ENCODE measurements around the gene KRTAP3-2. TPM values are rescaled to one million over a fixed set of nuclear protein-coding genes. Genes with fewer than 3 reads are reported as not detected.
A peak's percentile ranks its signal among the peaks of the same experiment; 100 is the strongest.

Gene KRTAP3-2
- total RNA-seq, 1 experiment from 2014 or later = not detected

DNA sequence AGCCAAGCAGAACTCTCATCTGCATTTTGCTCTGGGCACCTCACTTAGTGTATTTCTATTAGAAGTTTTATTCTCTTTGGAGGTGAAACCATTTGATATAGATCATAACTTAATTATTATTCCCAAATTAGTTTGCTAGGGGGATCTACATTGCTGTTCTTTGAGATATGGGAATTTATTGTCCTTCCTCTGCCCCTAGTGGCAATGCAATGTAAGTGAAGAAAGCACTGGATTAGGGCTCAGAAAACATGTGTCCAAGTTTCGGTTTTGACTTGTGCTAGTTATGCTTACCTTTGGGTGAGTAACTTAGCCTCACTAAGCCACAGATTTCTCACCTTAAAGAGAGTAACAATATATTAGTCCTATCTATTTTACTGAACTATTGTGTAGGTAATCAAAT is 35.9 kb downstream of the KRTAP3-2 start:
- DNase-seq (ENCODE audit: low read depth) = peak; percentile 38

GRCh38 chr17:40962059-40962561 is 37.6 kb downstream of the KRTAP3-2 start:
- no peak for DNase-seq (ENCODE audit: low read depth)

DNA sequence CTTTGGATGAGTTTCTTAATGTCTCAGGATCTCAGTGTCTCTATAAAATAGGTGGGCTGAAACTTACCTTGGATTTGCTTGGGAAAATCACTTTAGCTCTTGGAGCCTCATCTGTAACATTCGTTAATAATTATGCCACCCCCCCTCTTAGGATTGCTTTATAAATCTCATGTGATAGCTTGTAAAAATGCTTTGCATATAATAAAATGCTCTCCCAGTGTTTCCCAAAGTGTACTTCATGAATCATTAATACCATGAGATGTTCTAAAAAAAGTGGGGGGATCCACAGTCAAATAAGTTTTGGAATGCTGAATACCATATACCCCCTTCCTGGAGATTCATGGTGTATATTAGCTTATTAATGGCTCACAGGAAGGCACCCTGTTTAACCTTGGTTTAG is 38.1 kb downstream of the KRTAP3-2 start:
- DNase-seq (ENCODE audit: low read depth) = no peak

DNA sequence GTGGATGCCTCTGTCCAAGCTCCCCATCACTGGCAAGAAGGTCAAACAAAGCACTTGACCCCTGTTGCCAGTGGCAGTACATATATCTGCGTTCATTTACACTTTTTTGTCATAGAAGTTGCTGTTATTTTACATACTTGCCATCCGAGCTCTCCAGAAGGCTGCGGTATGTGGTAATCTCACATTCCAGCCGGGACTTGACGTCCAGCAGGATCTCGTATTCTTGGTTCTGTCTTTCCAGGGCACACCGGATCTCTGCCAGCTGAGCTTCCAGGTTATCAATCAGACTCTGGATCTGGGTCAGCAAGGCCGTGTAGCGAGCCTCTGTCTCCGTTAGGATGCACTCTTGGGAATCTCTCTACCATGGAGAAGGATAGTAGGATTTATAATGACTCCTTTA is 39.6 kb downstream of the KRTAP3-2 start:
- DNase-seq (ENCODE audit: low read depth) = no peak

DNA sequence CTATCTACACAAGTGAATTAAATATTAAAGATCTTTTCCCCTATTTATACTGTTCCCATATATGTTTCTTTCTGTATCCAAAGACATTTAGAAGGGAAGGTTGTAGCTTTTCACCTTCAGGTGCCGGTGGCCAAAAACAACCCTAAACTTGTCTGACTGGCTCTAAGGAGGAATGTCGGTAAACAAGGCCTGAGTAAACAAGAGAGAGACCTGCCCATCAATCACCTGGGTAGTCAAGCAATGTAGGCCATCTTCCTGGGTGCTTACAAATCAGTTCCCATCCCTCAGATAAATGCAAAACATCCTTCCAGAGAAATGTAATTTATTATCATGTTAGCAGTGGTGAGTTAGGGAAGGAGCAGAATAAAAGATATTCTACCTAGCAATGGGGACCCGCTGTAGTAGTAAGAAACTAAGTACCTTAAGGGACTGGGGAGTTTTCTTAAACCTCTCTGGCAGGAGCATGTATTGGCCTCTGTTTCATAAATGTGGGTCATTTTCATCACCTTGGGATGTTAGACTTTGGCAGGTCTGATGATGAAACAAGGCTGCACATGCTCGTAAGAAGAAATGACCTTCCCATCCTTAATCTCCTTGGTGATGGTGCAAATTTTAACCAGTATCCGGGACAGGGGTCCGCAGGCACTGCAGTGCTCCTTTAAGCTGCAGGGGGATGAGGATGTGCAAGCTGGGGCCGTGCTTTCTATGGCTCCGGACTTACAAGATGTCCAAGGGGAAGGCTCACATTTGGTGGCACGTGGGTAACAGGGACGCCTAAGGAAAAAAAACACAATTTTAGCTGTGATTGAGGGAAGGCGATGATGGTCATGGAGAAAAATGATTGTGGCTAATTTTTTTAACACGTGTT is 41.4 kb downstream of the KRTAP3-2 start:
- DNase-seq (ENCODE audit: low read depth) = no peak

DNA sequence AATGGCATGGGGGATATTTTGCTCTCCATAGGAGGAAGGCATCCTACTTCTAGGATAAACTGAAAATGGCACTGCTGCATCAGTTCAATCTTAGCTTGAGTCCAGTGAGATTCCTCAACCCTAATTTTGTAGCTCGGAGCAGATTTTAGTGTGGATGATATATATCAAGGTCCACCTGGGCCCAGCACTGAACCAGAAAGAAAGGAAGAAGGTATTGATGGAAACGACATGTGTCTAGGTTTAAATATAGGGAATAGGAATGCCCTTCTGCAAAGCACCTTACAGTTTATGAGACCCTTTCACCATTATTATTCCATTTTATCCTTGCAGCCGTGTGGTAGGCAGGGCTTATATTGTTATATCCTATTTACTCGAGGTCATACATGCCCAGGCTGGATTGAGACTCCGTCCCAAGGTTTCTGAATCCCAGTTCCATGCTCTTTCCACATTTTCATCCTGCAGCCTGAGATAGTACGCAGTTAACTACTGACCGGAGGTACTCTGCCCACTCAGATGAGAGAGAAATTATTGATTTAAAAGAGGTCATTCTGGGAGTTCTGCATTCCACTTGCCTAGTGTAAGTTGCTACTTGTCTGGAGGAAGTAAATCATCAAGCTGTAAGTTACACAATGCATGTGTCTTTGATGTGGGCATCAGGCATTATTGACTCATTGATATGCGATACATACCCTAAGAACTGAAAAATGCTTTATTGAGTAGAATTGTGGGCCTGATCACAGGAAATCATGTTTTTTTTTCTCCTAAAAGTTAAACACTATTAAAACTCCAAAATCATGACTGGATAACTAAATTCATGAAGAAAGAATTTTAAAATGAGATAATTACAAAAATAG is 43.1 kb downstream of the KRTAP3-2 start:
- DNase-seq (ENCODE audit: low read depth) = peak; percentile 82

DNA sequence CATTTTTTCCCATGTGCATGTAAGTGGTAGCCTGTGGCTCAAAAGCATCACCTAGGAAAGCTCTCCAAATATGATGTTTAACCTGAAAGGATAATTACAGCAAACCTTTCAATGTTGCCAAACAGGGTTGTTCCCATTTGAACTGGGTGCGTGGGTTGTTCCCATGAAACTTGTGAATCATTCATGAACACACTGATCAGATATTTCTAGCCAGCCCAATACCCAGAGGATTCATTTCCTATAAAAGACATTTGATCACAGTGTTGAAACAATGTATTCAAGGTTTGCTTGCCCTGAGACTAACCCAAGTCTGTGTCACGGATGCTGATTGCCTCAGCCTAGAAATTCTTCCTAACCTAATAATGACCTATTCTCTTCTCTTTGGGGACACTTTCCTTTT is 45.8 kb downstream of the KRTAP3-2 start:
- DNase-seq (ENCODE audit: low read depth) = peak; percentile 54

DNA sequence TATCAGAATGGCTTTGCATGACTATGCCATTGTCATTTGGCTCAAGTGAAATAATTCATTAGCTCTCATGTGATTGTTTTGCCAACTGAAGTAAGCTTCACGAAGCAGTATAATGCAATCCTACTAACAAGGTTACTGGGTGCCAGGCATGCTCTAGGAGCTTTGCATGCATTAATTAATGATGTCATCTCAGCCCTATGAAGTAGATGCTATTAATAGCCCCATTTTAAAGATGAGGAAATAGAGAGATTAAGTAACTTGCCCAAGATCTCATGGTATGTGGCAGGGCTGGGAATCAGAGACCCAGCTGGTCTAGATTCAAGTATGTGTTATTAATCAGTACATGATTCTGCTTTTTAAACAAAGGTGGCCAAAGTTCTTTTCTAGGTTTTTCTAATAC is 47.0 kb downstream of the KRTAP3-2 start:
- no peak for DNase-seq (ENCODE audit: low read depth)

GRCh38 chr17:40952154-40952553 is 47.6 kb downstream of the KRTAP3-2 start:
- DNase-seq (ENCODE audit: low read depth) = no peak

DNA sequence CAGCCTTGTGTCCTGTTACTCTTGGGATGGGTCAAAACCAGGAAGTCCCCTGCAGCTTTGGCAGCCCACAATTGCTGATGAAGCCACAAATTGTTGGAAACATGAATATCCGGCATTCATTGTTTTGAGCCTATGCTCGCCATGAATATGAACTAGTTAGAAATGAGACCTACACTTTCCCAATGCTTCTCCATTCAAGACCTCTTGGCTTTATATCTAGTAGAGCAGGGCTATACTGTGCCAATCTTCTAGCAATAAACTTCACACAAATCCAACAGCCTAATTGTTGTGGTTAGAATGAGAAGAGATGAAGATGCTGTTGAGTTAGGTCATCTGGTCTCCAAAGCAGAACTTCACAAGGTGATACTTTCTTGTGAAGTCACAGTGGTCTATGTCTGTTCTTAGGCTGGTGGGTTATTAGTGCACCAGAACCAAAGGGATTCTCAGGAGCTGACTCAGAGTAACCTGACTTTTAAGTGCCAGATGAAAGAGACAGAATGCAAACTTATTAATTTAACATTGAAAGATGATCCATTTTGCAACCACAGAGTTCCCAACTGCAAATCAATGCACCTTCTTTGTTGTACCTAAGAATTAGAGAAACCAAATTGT is 48.6 kb downstream of the KRTAP3-2 start:
- DNase-seq (ENCODE audit: low read depth) = no peak

- DNase-seq (ENCODE audit: low read depth) = no peak
Measured at GRCh38 chr17:40950176-40950575, 49.5 kb downstream of the KRTAP3-2 start.

- no peak for DNase-seq (ENCODE audit: low read depth)
Measured at GRCh38 chr17:40949418-40949817, 50.3 kb downstream of the KRTAP3-2 start.

Other genes with a start within 250 kb of the KRTAP3-2 start
- not detected in 2 replicates for gene KRT25, start 244.6 kb downstream of the KRTAP3-2 start, total RNA-seq (2014; rRNA removed; shearing (Covaris generic))
- gene KRT26, start 227.7 kb downstream of the KRTAP3-2 start, total RNA-seq (2014; rRNA removed; shearing (Covaris generic)) = not detected in 2 replicates
- not detected in 2 replicates for gene KRT27, start 217.4 kb downstream of the KRTAP3-2 start, total RNA-seq (2014; rRNA removed; shearing (Covaris generic))
- not detected in 2 replicates for gene KRT28, start 199.9 kb downstream of the KRTAP3-2 start, total RNA-seq (2014; rRNA removed; shearing (Covaris generic))
- 54.7 and 56.8 TPM in 2 replicates for gene KRT10, start 177.3 kb downstream of the KRTAP3-2 start, total RNA-seq (2014; rRNA removed; shearing (Covaris generic))
- gene KRT12, start 132.7 kb downstream of the KRTAP3-2 start, total RNA-seq (2014; rRNA removed; shearing (Covaris generic)) = not detected in 2 replicates
- not detected in 2 replicates for gene KRT20, start 114.7 kb downstream of the KRTAP3-2 start, total RNA-seq (2014; rRNA removed; shearing (Covaris generic))
- gene KRT23, start 62.3 kb downstream of the KRTAP3-2 start, total RNA-seq (2014; rRNA removed; shearing (Covaris generic)) = not detected in 2 replicates
- not detected in 2 replicates for gene KRT39, start 33.0 kb downstream of the KRTAP3-2 start, total RNA-seq (2014; rRNA removed; shearing (Covaris generic))
- gene KRT40, start 15.6 kb downstream of the KRTAP3-2 start, total RNA-seq (2014; rRNA removed; shearing (Covaris generic)) = not detected in 2 replicates
- not detected in 2 replicates for gene KRTAP3-3, start 5.7 kb downstream of the KRTAP3-2 start, total RNA-seq (2014; rRNA removed; shearing (Covaris generic))
- not detected in 2 replicates for gene KRTAP3-1, start 9.2 kb upstream of the KRTAP3-2 start, total RNA-seq (2014; rRNA removed; shearing (Covaris generic))
- not detected in 2 replicates for gene KRTAP1-5, start 27.3 kb upstream of the KRTAP3-2 start, total RNA-seq (2014; rRNA removed; shearing (Covaris generic))
- not detected in 2 replicates for gene KRTAP1-4, start 30.3 kb upstream of the KRTAP3-2 start, total RNA-seq (2014; rRNA removed; shearing (Covaris generic))
- not detected in 2 replicates for gene KRTAP1-3, start 35.0 kb upstream of the KRTAP3-2 start, total RNA-seq (2014; rRNA removed; shearing (Covaris generic))
- gene KRTAP1-1, start 41.5 kb upstream of the KRTAP3-2 start, total RNA-seq (2014; rRNA removed; shearing (Covaris generic)) = 1.5 TPM in 1 of 2 replicates, not detected in the other
- not detected in 2 replicates for gene KRTAP2-1, start 47.4 kb upstream of the KRTAP3-2 start, total RNA-seq (2014; rRNA removed; shearing (Covaris generic))
- gene KRTAP2-2, start 55.3 kb upstream of the KRTAP3-2 start, total RNA-seq (2014; rRNA removed; shearing (Covaris generic)) = not detected in 2 replicates
- gene KRTAP2-3, start 60.2 kb upstream of the KRTAP3-2 start, total RNA-seq (2014; rRNA removed; shearing (Covaris generic)) = not detected in 2 replicates
- gene KRTAP2-4, start 66.0 kb upstream of the KRTAP3-2 start, total RNA-seq (2014; rRNA removed; shearing (Covaris generic)) = not detected in 2 replicates
- not detected in 2 replicates for gene KRTAP4-7, start 84.2 kb upstream of the KRTAP3-2 start, total RNA-seq (2014; rRNA removed; shearing (Covaris generic))
- gene KRTAP4-8, start 98.2 kb upstream of the KRTAP3-2 start, total RNA-seq (2014; rRNA removed; shearing (Covaris generic)) = not detected in 2 replicates
- gene KRTAP4-16, start 102.3 kb upstream of the KRTAP3-2 start, total RNA-seq (2014; rRNA removed; shearing (Covaris generic)) = not detected in 2 replicates
- gene KRTAP4-9, start 105.5 kb upstream of the KRTAP3-2 start, total RNA-seq (2014; rRNA removed; shearing (Covaris generic)) = not detected in 2 replicates
- not detected in 2 replicates for gene KRTAP4-11, start 118.5 kb upstream of the KRTAP3-2 start, total RNA-seq (2014; rRNA removed; shearing (Covaris generic))
- not detected in 2 replicates for gene KRTAP4-12, start 124.3 kb upstream of the KRTAP3-2 start, total RNA-seq (2014; rRNA removed; shearing (Covaris generic))
- gene KRTAP4-6, start 140.6 kb upstream of the KRTAP3-2 start, total RNA-seq (2014; rRNA removed; shearing (Covaris generic)) = not detected in 2 replicates
- not detected in 2 replicates for gene KRTAP4-5, start 149.9 kb upstream of the KRTAP3-2 start, total RNA-seq (2014; rRNA removed; shearing (Covaris generic))
- not detected in 2 replicates for gene KRTAP4-4, start 160.8 kb upstream of the KRTAP3-2 start, total RNA-seq (2014; rRNA removed; shearing (Covaris generic))
- not detected in 2 replicates for gene KRTAP4-3, start 168.3 kb upstream of the KRTAP3-2 start, total RNA-seq (2014; rRNA removed; shearing (Covaris generic))
- gene KRTAP4-2, start 178.3 kb upstream of the KRTAP3-2 start, total RNA-seq (2014; rRNA removed; shearing (Covaris generic)) = not detected in 2 replicates
- not detected in 2 replicates for gene KRTAP4-1, start 185.0 kb upstream of the KRTAP3-2 start, total RNA-seq (2014; rRNA removed; shearing (Covaris generic))
- not detected in 2 replicates for gene KRTAP9-1, start 190.0 kb upstream of the KRTAP3-2 start, total RNA-seq (2014; rRNA removed; shearing (Covaris generic))
- not detected in 2 replicates for gene KRTAP9-2, start 226.7 kb upstream of the KRTAP3-2 start, total RNA-seq (2014; rRNA removed; shearing (Covaris generic))
- not detected in 2 replicates for gene KRTAP9-3, start 232.5 kb upstream of the KRTAP3-2 start, total RNA-seq (2014; rRNA removed; shearing (Covaris generic))
- not detected in 2 replicates for gene KRTAP9-8, start 238.1 kb upstream of the KRTAP3-2 start, total RNA-seq (2014; rRNA removed; shearing (Covaris generic))
- gene KRTAP9-4, start 249.8 kb upstream of the KRTAP3-2 start, total RNA-seq (2014; rRNA removed; shearing (Covaris generic)) = not detected in 2 replicates